ENCODE results near the gene CYB561D2. TPM values are rescaled to one million over a fixed set of nuclear protein-coding genes. Genes with fewer than 3 reads are reported as not detected.

The CYB561D2 gene
- total and polyA plus RNA-seq, 2 donors (not counting 1 experiment from before 2014, with no cell fraction given): 39.5 to 78.9 TPM

DNA sequence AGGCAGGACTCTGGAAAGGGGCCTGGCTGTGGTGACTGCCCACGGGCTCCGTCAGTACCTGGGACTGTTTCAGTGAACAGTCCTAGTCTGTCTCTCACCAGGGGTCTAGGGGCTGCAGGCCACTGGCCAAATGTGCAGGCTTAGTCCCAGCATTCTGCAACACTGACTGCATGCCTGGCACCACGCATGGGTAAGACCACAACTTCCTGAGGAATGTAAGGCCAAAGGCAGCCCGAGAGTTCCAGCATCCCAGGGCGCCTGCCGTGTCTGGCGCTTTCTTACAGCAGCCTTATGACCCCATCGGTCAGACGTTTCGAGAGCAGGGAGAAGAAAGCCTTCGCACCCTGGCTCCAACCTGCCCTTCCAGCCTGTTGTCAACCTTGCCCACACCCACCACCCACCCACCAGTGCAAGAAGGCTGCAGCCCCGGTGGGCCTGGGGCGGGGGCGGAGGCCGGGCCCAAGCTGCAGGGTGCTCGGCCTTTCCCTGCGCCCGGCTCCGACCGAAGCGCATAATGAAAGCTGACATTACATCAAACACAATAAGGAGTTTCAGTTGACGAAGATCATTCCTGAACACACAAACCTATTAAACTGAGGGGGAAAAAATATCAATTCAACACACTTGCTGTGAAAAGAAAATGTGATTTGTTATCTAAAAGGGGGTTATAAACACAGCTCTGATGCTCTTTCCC is 38.2 kb downstream of the CYB561D2 start:
- ATAC-seq (ENCODE audit: low read depth): no peak
- Histone ChIP-seq H3K27me3 (replicated peaks in 1 of 4; ENCODE audit: control extremely low read depth in 1 of 4, control insufficient read depth in 3 of 4, insufficient read depth in 4 of 4, low read length in 3 of 4) (no peaks in the 10 kb centered on the region), H4K20me1 (ENCODE audit: control insufficient read depth, insufficient read depth, low read length, poor library complexity, severe bottlenecking) (no peaks in the 10 kb centered on the region), H3K9me3 (ENCODE audit: control extremely low read depth in 1 of 3, control insufficient read depth in 2 of 3, insufficient read depth in 1 of 3, low read length in 2 of 3) (no peaks in the 10 kb centered on the region), H3K27ac (ENCODE audit: low read length in 2 of 2) (no peak overlapping the region), H3K9ac (ENCODE audit: low read length) (no peak overlapping the region), H3K4me3 (ENCODE audit: control extremely low read depth in 1 of 5, extremely low read depth in 1 of 5, insufficient read depth in 1 of 5, low read depth in 2 of 5, low read length in 4 of 5) (no peak overlapping the region), H3K79me2 (ENCODE audit: control insufficient read depth, insufficient read depth, low read length) (no peaks in the 10 kb centered on the region), H2AFZ (ENCODE audit: insufficient read depth, low read depth, low read length, poor library complexity, severe bottlenecking) (no peak overlapping the region), H3K4me1 (ENCODE audit: control insufficient read depth in 2 of 2, insufficient read depth in 2 of 2, low read length in 2 of 2) (no peaks in the 10 kb centered on the region), H3K36me3 (replicated peaks in 1 of 2; ENCODE audit: control extremely low read depth in 1 of 2, control insufficient read depth in 1 of 2, extremely low read depth in 1 of 2, insufficient read depth in 2 of 2, low read length in 1 of 2) (no peaks in the 10 kb centered on the region), H3K4me2 (replicated peaks; ENCODE audit: low read depth, low read length, poor library complexity, severe bottlenecking) (no peak overlapping the region)
- CTCF ChIA-PET: interaction anchor here (0.7 kb wide), 1 partner anchor 41 kb away, joined by 3 read pairs; no protein-coding TSS in a partner anchor
- no peak for TF ChIP-seq EZH2 (IDR thresholded peaks at IDR 0.05; ENCODE audit: borderline replicate concordance, insufficient read depth, low read depth, low read length, poor library complexity, severe bottlenecking)
- TF ChIP-seq, protein P1, sequence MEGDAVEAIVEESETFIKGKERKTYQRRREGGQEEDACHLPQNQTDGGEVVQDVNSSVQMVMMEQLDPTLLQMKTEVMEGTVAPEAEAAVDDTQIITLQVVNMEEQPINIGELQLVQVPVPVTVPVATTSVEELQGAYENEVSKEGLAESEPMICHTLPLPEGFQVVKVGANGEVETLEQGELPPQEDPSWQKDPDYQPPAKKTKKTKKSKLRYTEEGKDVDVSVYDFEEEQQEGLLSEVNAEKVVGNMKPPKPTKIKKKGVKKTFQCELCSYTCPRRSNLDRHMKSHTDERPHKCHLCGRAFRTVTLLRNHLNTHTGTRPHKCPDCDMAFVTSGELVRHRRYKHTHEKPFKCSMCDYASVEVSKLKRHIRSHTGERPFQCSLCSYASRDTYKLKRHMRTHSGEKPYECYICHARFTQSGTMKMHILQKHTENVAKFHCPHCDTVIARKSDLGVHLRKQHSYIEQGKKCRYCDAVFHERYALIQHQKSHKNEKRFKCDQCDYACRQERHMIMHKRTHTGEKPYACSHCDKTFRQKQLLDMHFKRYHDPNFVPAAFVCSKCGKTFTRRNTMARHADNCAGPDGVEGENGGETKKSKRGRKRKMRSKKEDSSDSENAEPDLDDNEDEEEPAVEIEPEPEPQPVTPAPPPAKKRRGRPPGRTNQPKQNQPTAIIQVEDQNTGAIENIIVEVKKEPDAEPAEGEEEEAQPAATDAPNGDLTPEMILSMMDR (IDR thresholded peaks at IDR 0.05): no peak
- intact Hi-C loops (cut with micrococcal nuclease): no loop called here
- Mint-ChIP-seq H3K27ac (no peak overlapping the region), H3K4me1 (no peaks in the 10 kb centered on the region), H3K4me3 (no peak overlapping the region), H3K9me3 (ENCODE audit: insufficient read depth) (no peaks in the 10 kb centered on the region), H3K27me3 (peaks cover 7% of the 10 kb centered on the region)
- POLR2A ChIA-PET: no interaction called here
- WGBS (ENCODE audit: insufficient coverage): 80% methylated on average over 11 of the region's 22 CpGs
- no peak for DNase-seq

GRCh38 chr3:50389414-50389767 is 38.7 kb downstream of the CYB561D2 start:
- WGBS (ENCODE audit: insufficient coverage): 87% methylated on average over 6 of the region's 6 CpGs
- TF ChIP-seq, protein P1 (IDR thresholded peaks at IDR 0.05): no peak
- TF ChIP-seq EZH2 (IDR thresholded peaks at IDR 0.05; ENCODE audit: borderline replicate concordance, insufficient read depth, low read depth, low read length, poor library complexity, severe bottlenecking): no peak
- DNase-seq: no peak
- intact Hi-C loops (cut with micrococcal nuclease): no loop called here
- H3K4me1 ChIP-seq (ENCODE audit: control insufficient read depth in 2 of 2, insufficient read depth in 2 of 2, low read length in 2 of 2): no peaks in the 10 kb centered on the region
- H3K27me3 Mint-ChIP-seq: peaks cover 3% of the 10 kb centered on the region
- H3K79me2 ChIP-seq (ENCODE audit: control insufficient read depth, insufficient read depth, low read length): no peaks in the 10 kb centered on the region
- ATAC-seq (ENCODE audit: low read depth): no peak
- no peaks in the 10 kb centered on the region for H3K27me3 ChIP-seq (replicated peaks in 1 of 4; ENCODE audit: control extremely low read depth in 1 of 4, control insufficient read depth in 3 of 4, insufficient read depth in 4 of 4, low read length in 3 of 4)
- no peaks in the 10 kb centered on the region for H3K36me3 ChIP-seq (replicated peaks in 1 of 2; ENCODE audit: control extremely low read depth in 1 of 2, control insufficient read depth in 1 of 2, extremely low read depth in 1 of 2, insufficient read depth in 2 of 2, low read length in 1 of 2)
- no peak overlapping the region for H3K9ac ChIP-seq (ENCODE audit: low read length)
- no peak overlapping the region for H3K4me2 ChIP-seq (replicated peaks; ENCODE audit: low read depth, low read length, poor library complexity, severe bottlenecking)
- no peaks in the 10 kb centered on the region for H3K9me3 Mint-ChIP-seq (ENCODE audit: insufficient read depth)
- no peaks in the 10 kb centered on the region for H3K4me1 Mint-ChIP-seq
- ChIA-PET CTCF (no interaction called here), POLR2A (no interaction called here)
- H3K27ac ChIP-seq (ENCODE audit: low read length in 2 of 2): no peak overlapping the region
- no peak overlapping the region for H3K4me3 Mint-ChIP-seq
- no peak overlapping the region for H2AFZ ChIP-seq (ENCODE audit: insufficient read depth, low read depth, low read length, poor library complexity, severe bottlenecking)
- H3K4me3 ChIP-seq (ENCODE audit: control extremely low read depth in 1 of 5, extremely low read depth in 1 of 5, insufficient read depth in 1 of 5, low read depth in 2 of 5, low read length in 4 of 5): no peak overlapping the region
- H3K27ac Mint-ChIP-seq: no peak overlapping the region
- H3K9me3 ChIP-seq (ENCODE audit: control extremely low read depth in 1 of 3, control insufficient read depth in 2 of 3, insufficient read depth in 1 of 3, low read length in 2 of 3): no peaks in the 10 kb centered on the region
- H4K20me1 ChIP-seq (ENCODE audit: control insufficient read depth, insufficient read depth, low read length, poor library complexity, severe bottlenecking): no peaks in the 10 kb centered on the region

All from B cell (primary cell).